ENCODE measurements around the gene PIP4K2C.

The PIP4K2C gene

GRCh38 chr12:57626111-57626920 lies 35.3 kb downstream of the PIP4K2C start:
- H3K27me3 ChIP-seq (replicated peaks; ENCODE audit: insufficient read depth, low read length): peaks cover 16% of the 10 kb centered on the region

GRCh38 chr12:57626921-57627445 lies 36.0 kb downstream of the PIP4K2C start:
- TF ChIP-seq EZH2 (optimal IDR thresholded peaks at IDR 0.05; ENCODE audit: low read depth, low read length) (no peak), EZH2phosphoT487 (IDR thresholded peaks at IDR 0.05; ENCODE audit: low read length) (no peak), CTCF (IDR thresholded peaks at IDR 0.05; ENCODE audit: low read length) (no peak)
- no peaks in the 10 kb centered on the region for H3K36me3 ChIP-seq (replicated peaks; ENCODE audit: insufficient read depth, low read length)
- no peak overlapping the region for H2AFZ ChIP-seq (ENCODE audit: low read length)
- 0 out of 2 replicates have a peak, but pooled peaks cover 12% of the 10 kb centered on the region for H3K27me3 ChIP-seq (replicated peaks; ENCODE audit: insufficient read depth, low read length)
- H3K4me3 ChIP-seq (ENCODE audit: low read length): no peak overlapping the region
- H3K9ac ChIP-seq (ENCODE audit: low read length): no peak overlapping the region
- H3K27ac ChIP-seq (ENCODE audit: low read length): no peak overlapping the region
- 0 out of 2 replicates have a peak, but pooled peaks cover 4% of the 10 kb centered on the region for H3K4me1 ChIP-seq (ENCODE audit: low read length)
- no peaks in the 10 kb centered on the region for H3F3A ChIP-seq (ENCODE audit: insufficient read depth, low read length)
- H3K9me3 ChIP-seq (replicated peaks; ENCODE audit: insufficient read depth, low read length): no peaks in the 10 kb centered on the region
- no peak overlapping the region for H3K4me2 ChIP-seq (ENCODE audit: low read depth, low read length)
- no peaks in the 10 kb centered on the region for H3K9me2 ChIP-seq (replicated peaks; ENCODE audit: insufficient read depth, low read length)
- peaks cover 6% of the 10 kb centered on the region; the same call in 1 of the 2 replicates for H3K79me2 ChIP-seq (ENCODE audit: low read length)
- H4K20me1 ChIP-seq (ENCODE audit: insufficient read depth, low read length): no peaks in the 10 kb centered on the region
- no peak for DNase-seq

More at GRCh38 chr12:57626111-57626920, 35.3 kb downstream of the PIP4K2C start:
- Histone ChIP-seq H3K4me1 (ENCODE audit: low read length) (peaks cover 3% of the 10 kb centered on the region), H3K36me3 (replicated peaks; ENCODE audit: insufficient read depth, low read length) (no peaks in the 10 kb centered on the region), H3K9me2 (replicated peaks; ENCODE audit: insufficient read depth, low read length) (no peaks in the 10 kb centered on the region), H3K4me3 (ENCODE audit: low read length) (no peak overlapping the region), H3K27ac (ENCODE audit: low read length) (no peak overlapping the region), H3K9ac (ENCODE audit: low read length) (no peak overlapping the region), H3K9me3 (replicated peaks; ENCODE audit: insufficient read depth, low read length) (no peaks in the 10 kb centered on the region), H3K4me2 (ENCODE audit: low read depth, low read length) (no peak overlapping the region), H3K79me2 (ENCODE audit: low read length) (0 out of 2 replicates have a peak, but pooled peaks cover under 1% of the 10 kb centered on the region), H3F3A (ENCODE audit: insufficient read depth, low read length) (no peaks in the 10 kb centered on the region), H4K20me1 (ENCODE audit: insufficient read depth, low read length) (no peaks in the 10 kb centered on the region), H2AFZ (ENCODE audit: low read length) (no peak overlapping the region)
- DNase-seq: no peak
- TF ChIP-seq EZH2phosphoT487 (IDR thresholded peaks at IDR 0.05; ENCODE audit: low read length): no peak
- no peak for TF ChIP-seq CTCF (IDR thresholded peaks at IDR 0.05; ENCODE audit: low read length)
- no peak for TF ChIP-seq EZH2 (optimal IDR thresholded peaks at IDR 0.05; ENCODE audit: low read depth, low read length)

- Histone ChIP-seq H2AFZ (ENCODE audit: low read length) (no peak overlapping the region), H3F3A (ENCODE audit: insufficient read depth, low read length) (no peaks in the 10 kb centered on the region), H4K20me1 (ENCODE audit: insufficient read depth, low read length) (no peaks in the 10 kb centered on the region), H3K9me2 (replicated peaks; ENCODE audit: insufficient read depth, low read length) (no peaks in the 10 kb centered on the region), H3K27ac (ENCODE audit: low read length) (no peak overlapping the region), H3K36me3 (replicated peaks; ENCODE audit: insufficient read depth, low read length) (no peaks in the 10 kb centered on the region), H3K4me2 (ENCODE audit: low read depth, low read length) (no peak overlapping the region), H3K4me1 (ENCODE audit: low read length) (0 out of 2 replicates have a peak, but pooled peaks cover 4% of the 10 kb centered on the region), H3K4me3 (ENCODE audit: low read length) (no peak overlapping the region), H3K9ac (ENCODE audit: low read length) (no peak overlapping the region), H3K9me3 (replicated peaks; ENCODE audit: insufficient read depth, low read length) (no peaks in the 10 kb centered on the region), H3K79me2 (ENCODE audit: low read length) (peaks cover 10% of the 10 kb centered on the region; the same call in 1 of the 2 replicates), H3K27me3 (replicated peaks; ENCODE audit: insufficient read depth, low read length) (0 out of 2 replicates have a peak, but pooled peaks cover 10% of the 10 kb centered on the region)
- TF ChIP-seq EZH2 (optimal IDR thresholded peaks at IDR 0.05; ENCODE audit: low read depth, low read length) (no peak), EZH2phosphoT487 (IDR thresholded peaks at IDR 0.05; ENCODE audit: low read length) (no peak), CTCF (IDR thresholded peaks at IDR 0.05; ENCODE audit: low read length) (no peak)
- no peak for DNase-seq
Measured at GRCh38 chr12:57627501-57628279, 36.7 kb downstream of the PIP4K2C start.

Measured in MM.1S (cell line).